SK-N-SH (cell line): Measurements from ENCODE around the gene CDK6. TPM values are rescaled to one million over a fixed set of nuclear protein-coding genes. Genes with fewer than 3 reads are reported as not detected.

Experiments used
- CTCF ChIA-PET: fragments of 300-600, 350-600 bp; formaldehyde crosslinking; extraction: SDS; loops from one replicate; lab custom pipeline; 2021; lab: Yijun Ruan, JAX
- POLR2A ChIA-PET: fragments of 350-600 bp; sonication (Branson Sonifier 250); formaldehyde crosslinking; extraction: SDS; loops from one replicate; lab custom pipeline; 2020; ENCODE audit warnings: antibody characterized with exemption, inconsistent platforms; lab: Yijun Ruan, JAX
- DNase-seq: peaks from one replicate; pipeline ENCODE4 v3.0.0; 2012
- H2AFZ ChIP-seq: fragments of 200-600 bp; sonication (generic); 2 replicates; pipeline ENCODE4 v1.8.1; 2016; ENCODE audit warnings: antibody characterized with exemption, mild to moderate bottlenecking, low read depth
- H3F3A ChIP-seq: fragments of 200-600 bp; sonication (generic); replicated peaks from 2 replicates; pipeline ENCODE3; 2016; ENCODE audit warnings: antibody characterized with exemption, mild to moderate bottlenecking; ENCODE audit not compliant: insufficient read depth
- H3K27ac ChIP-seq, 2 experiments: fragments of 200-500 bp in 1 of 2; fragments of 200-600 bp in 1 of 2; sonication (Bioruptor generic) in 1 of 2; sonication (generic), shearing (Covaris generic) in 1 of 2; 2 replicates each; pipeline versions ENCODE4 v1.5.1 to v1.6.1; 2014 to 2016; ENCODE audit warnings: low read depth in 2 of 2, inconsistent platforms in 1 of 2, low read length in 1 of 2, mild to moderate bottlenecking in 1 of 2, mixed read lengths in 1 of 2
- H3K27me3 ChIP-seq: fragments of 200-600 bp; sonication (generic), shearing (Covaris generic); 2 replicates; pipeline ENCODE4 v1.6.1; 2016; ENCODE audit warnings: mixed run types; ENCODE audit not compliant: insufficient read depth
- H3K36me3 ChIP-seq, 2 experiments: fragments of 200-500 bp in 1 of 2; fragments of 200-600 bp in 1 of 2; sonication (Bioruptor generic) in 1 of 2; sonication (generic) in 1 of 2; replicated peaks in 1 of 2; 2 replicates each; pipeline versions ENCODE3 to v1.5.1; 2014 to 2016; ENCODE audit warnings: low read length in 1 of 2, mild to moderate bottlenecking in 1 of 2; ENCODE audit not compliant: insufficient read depth in 2 of 2, control insufficient read depth in 1 of 2
- H3K4me1 ChIP-seq, 2 experiments: fragments of 200-500 bp in 1 of 2; fragments of 200-600 bp in 1 of 2; sonication (Bioruptor generic) in 1 of 2; sonication (generic), shearing (Covaris generic) in 1 of 2; 2 replicates each; pipeline versions ENCODE4 v1.5.1 to v1.6.1; 2014 to 2016; ENCODE audit warnings: low read depth in 1 of 2, low read length in 1 of 2, mixed run types in 1 of 2; ENCODE audit not compliant: insufficient read depth in 2 of 2, control insufficient read depth in 1 of 2
- H3K4me2 ChIP-seq: fragments of 200-600 bp; sonication (generic), shearing (Covaris generic); 2 replicates; pipeline ENCODE4 v1.6.1; 2017; ENCODE audit warnings: mixed run types
- H3K4me3 ChIP-seq, 2 experiments: fragments of 200-500 bp in 1 of 2; fragments of 200-600 bp in 1 of 2; sonication (Bioruptor generic) in 1 of 2; sonication (generic), shearing (Covaris generic) in 1 of 2; 2 replicates each; pipeline versions ENCODE4 v1.5.1 to v1.8.1; 2014 to 2016; ENCODE audit warnings: low read depth in 2 of 2, inconsistent platforms in 1 of 2, low read length in 1 of 2, mild to moderate bottlenecking in 1 of 2, mixed read lengths in 1 of 2, moderate library complexity in 1 of 2
- H3K79me2 ChIP-seq: fragments of 200-600 bp; sonication (generic); 2 replicates; pipeline ENCODE4 v1.8.1; 2017; ENCODE audit warnings: mild to moderate bottlenecking; ENCODE audit not compliant: insufficient read depth
- H3K9ac ChIP-seq: fragments of 200-600 bp; sonication (generic); 2 replicates; pipeline ENCODE4 v1.6.1; 2017; ENCODE audit warnings: mixed run types
- H3K9me2 ChIP-seq: fragments of 200-600 bp; sonication (generic); 2 replicates; pipeline ENCODE4 v1.6.1; 2017; ENCODE audit warnings: mixed run types
- H3K9me3 ChIP-seq: fragments of 200-600 bp; sonication (generic); 2 replicates; pipeline ENCODE4 v1.6.1; 2017; ENCODE audit warnings: mixed run types, mild to moderate bottlenecking, moderate library complexity
- H4K20me1 ChIP-seq: fragments of 200-600 bp; sonication (generic); 2 replicates; pipeline ENCODE4 v1.6.1; 2017; ENCODE audit warnings: mild to moderate bottlenecking, mixed run types; ENCODE audit not compliant: insufficient read depth
- FOSL2 ChIP-seq: IDR thresholded peaks from 2 replicates; pipeline ENCODE4 v1.4.0; 2012; ENCODE audit warnings: low read depth, mild to moderate bottlenecking, moderate library complexity, borderline replicate concordance
- FOXJ3 ChIP-seq: sonication (generic); formaldehyde crosslinking; IDR thresholded peaks from 2 replicates; pipeline ENCODE4 v1.5.1; 2020; ENCODE audit warnings: mild to moderate bottlenecking, missing genetic modification reagents
- MEF2A ChIP-seq: IDR thresholded peaks from 2 replicates; pipeline ENCODE4 v1.4.0; 2012; ENCODE audit warnings: low read depth, borderline replicate concordance
- NRF1 ChIP-seq: IDR thresholded peaks from 2 replicates; pipeline ENCODE4 v1.6.1; 2012; ENCODE audit warnings: low read depth, mild to moderate bottlenecking, low read length
- POLR2AphosphoS5 ChIP-seq: IDR thresholded peaks from 2 replicates; pipeline ENCODE4 v1.6.1; 2012; ENCODE audit warnings: low read depth, low read length
- RCOR1 ChIP-seq: fragments of 150-350 bp; IDR thresholded peaks from 2 replicates; pipeline ENCODE4 v1.6.1; 2017; ENCODE audit warnings: antibody characterized with exemption, low read length
- TCF12 ChIP-seq: IDR thresholded peaks from 2 replicates; pipeline ENCODE4 v1.4.0; 2012
- YY1 ChIP-seq: IDR thresholded peaks from 2 replicates; pipeline ENCODE4 v1.4.0; 2012; ENCODE audit warnings: low read depth, mild to moderate bottlenecking
- WGBS: methylation state at CpG from one replicate; pipeline ENCODE4 v1.1.6; 2017; ENCODE audit warnings: low lambda C conversion rate; 5-methylcytosine and 5-hydroxymethylcytosine counted together
- polyA plus RNA-seq, 3 experiments: library from polyadenylated mRNA; depleted of rRNA; stranded (reverse); fragments of >200 nt; gene quantifications; 2 replicates each; pipeline ENCODE4 v1.2.3, GENCODE V29; 2012
- TF ChIP-seq, protein P1 (sequence below): fragments of 200-600 bp; sonication (generic); IDR thresholded peaks from 2 replicates; pipeline ENCODE4 v1.6.1; 2017; ENCODE audit warnings: antibody characterized with exemption, mild to moderate bottlenecking, moderate library complexity

The CDK6 gene
- polyA plus RNA-seq, 1 of the 3 experiments (the other 2 are of a cell fraction): 30.3 TPM

DNA sequence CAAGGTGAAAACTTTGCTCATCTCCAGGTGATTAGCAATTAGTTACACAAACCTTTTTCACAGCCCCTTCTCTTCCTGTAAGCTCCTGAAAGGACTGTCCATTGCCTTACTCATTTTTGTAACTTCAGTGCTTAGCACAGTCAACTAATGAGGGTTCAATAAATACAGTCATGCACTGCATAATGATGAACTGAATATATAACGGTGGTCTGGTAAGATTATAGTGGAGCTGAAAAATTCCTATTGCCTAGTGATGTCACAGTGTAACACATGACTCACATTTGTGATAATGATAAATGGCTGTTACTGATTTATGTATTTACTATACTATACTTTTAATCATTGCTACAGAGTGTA is 233.3 kb downstream of the CDK6 start:
- Histone ChIP-seq H3K4me3 (no peak overlapping the region), H3K79me2 (peaks cover 8% of the 10 kb centered on the region; the same call in 1 of the 2 replicates), H3K9me2 (no peaks in the 10 kb centered on the region), H3K4me2 (no peak overlapping the region), H3K9ac (no peak overlapping the region), H3K4me1 (no peaks in the 10 kb centered on the region), H3K9me3 (no peaks in the 10 kb centered on the region), H3F3A (peaks cover 14% of the 10 kb centered on the region), H2AFZ (no peak overlapping the region), H3K27ac (no peak overlapping the region), H3K27me3 (no peaks in the 10 kb centered on the region), H4K20me1 (no peaks in the 10 kb centered on the region), H3K36me3 (peaks cover 32 to 39% of the 10 kb centered on the region in 2 experiments)
- DNase-seq: no peak
- WGBS: 90% methylated on average over 1 of the region's 1 CpG
- ChIA-PET POLR2A (no interaction called here), CTCF (interaction anchor here (0.6 to 5.3 kb wide), 7 partner anchors 9 to 53 kb away, joined by 3 to 36 read pairs (median 5); partner anchors contain the start of gene FAM133B)
- TF ChIP-seq YY1 (no peak), FOSL2 (no peak), NRF1 (no peak), FOXJ3 (no peak), TCF12 (no peak)
- TF ChIP-seq, all 33 proteins: peak for 0

DNA sequence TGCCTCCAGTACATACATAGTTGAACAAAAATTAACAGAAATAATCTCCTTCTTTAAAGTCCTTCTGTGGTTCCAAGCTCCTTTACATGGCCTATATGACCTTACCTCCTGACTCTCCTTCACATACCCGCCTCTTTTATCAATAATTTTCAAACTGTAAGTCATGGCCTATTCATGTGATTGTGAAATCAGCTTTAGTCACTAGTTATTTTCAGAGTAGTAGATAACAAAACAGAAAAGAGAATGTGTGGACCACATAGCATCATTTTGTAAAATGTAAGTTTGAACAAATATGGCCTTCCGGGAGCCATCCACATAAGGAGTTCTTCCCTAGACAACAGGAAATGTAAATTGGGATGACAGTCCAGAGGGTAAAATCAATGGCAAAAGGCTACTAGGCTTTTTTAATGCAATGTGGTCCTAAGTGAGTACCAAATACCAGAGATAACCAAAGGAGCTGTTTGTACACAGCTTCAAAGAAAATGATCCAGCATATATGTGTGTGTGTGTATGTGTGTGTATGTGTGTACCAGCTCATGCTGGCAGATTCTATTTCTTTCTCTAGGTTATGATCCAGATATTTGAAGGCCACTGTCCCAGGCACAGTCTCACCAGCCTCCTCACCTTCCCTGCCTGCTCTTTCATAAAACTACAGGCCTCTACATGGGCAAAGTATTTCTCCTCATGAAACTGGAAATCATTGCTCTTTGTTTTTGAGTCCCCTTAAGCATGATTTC is 233.9 kb downstream of the CDK6 start:
- ChIA-PET POLR2A (no interaction called here), CTCF (interaction anchor here (1.1 to 5.3 kb wide), 6 partner anchors 8 to 31 kb away, joined by 3 to 36 read pairs (median 9); partner anchors contain the start of gene FAM133B)
- Histone ChIP-seq H3K4me2 (no peak overlapping the region), H3K27me3 (no peaks in the 10 kb centered on the region), H3K9me2 (no peaks in the 10 kb centered on the region), H3K79me2 (peaks cover 3% of the 10 kb centered on the region; the same call in 1 of the 2 replicates), H3K4me1 (no peaks in the 10 kb centered on the region), H3K9ac (no peak overlapping the region), H3K27ac (no peak overlapping the region), H3K9me3 (no peaks in the 10 kb centered on the region), H3K4me3 (no peak overlapping the region), H2AFZ (no peak overlapping the region), H3K36me3 (peaks cover 27 to 34% of the 10 kb centered on the region in 2 experiments), H3F3A (peaks cover 14% of the 10 kb centered on the region), H4K20me1 (no peaks in the 10 kb centered on the region)
- DNase-seq: no peak
- 95% methylated on average over 2 of the region's 2 CpGs for WGBS
- TF ChIP-seq TCF12 (no peak), POLR2AphosphoS5 (peak; percentile 63; the same call in 1 of the 2 replicates)

DNA sequence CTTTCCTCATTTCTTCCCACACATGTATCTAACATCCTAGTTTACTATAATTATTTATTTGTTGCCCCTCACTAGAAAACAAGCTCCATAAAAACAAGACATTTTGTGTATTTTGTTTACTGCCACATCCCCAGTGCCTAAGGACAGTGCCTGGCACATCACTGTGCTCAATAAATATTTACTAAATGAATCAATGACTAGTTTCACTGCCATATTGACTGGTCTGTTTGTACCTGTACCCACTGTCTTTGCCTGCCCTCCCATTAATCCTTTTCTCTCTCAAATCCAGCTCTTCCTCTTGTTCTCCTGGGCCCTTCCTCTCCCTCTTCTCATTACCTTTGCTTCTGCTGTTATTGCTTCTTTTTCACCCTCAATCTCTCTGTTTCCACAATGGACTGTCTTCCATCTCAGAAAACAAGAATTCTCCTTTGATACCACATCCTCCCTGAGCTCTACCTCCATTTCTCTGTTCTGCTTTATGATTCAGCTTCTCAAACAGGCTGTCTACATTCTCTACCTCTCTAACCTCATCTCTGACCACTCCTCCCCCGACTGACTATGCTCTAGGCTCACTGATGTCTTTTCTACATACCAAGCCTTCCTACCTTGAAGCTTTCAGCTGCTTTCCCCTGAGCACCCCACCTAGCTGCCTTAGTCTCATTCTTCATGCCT is 237.9 kb downstream of the CDK6 start:
- 7% methylated on average over 1 of the region's 1 CpG for WGBS

More for the DNA sequence above, 237.9 kb downstream of the CDK6 start:
- H3K36me3 ChIP-seq: peaks cover 0 to 2% of the 10 kb centered on the region in 2 experiments
- H3F3A ChIP-seq: peaks cover 12% of the 10 kb centered on the region
- no peak overlapping the region for H3K9ac ChIP-seq
- no peaks in the 10 kb centered on the region for H4K20me1 ChIP-seq
- POLR2A ChIA-PET: no interaction called here
- H3K9me2 ChIP-seq: no peaks in the 10 kb centered on the region
- no peak overlapping the region for H3K4me2 ChIP-seq
- no peak overlapping the region for H3K27ac ChIP-seq
- H3K27me3 ChIP-seq: no peaks in the 10 kb centered on the region
- TF ChIP-seq, protein P1, sequence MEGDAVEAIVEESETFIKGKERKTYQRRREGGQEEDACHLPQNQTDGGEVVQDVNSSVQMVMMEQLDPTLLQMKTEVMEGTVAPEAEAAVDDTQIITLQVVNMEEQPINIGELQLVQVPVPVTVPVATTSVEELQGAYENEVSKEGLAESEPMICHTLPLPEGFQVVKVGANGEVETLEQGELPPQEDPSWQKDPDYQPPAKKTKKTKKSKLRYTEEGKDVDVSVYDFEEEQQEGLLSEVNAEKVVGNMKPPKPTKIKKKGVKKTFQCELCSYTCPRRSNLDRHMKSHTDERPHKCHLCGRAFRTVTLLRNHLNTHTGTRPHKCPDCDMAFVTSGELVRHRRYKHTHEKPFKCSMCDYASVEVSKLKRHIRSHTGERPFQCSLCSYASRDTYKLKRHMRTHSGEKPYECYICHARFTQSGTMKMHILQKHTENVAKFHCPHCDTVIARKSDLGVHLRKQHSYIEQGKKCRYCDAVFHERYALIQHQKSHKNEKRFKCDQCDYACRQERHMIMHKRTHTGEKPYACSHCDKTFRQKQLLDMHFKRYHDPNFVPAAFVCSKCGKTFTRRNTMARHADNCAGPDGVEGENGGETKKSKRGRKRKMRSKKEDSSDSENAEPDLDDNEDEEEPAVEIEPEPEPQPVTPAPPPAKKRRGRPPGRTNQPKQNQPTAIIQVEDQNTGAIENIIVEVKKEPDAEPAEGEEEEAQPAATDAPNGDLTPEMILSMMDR: no peak
- TF ChIP-seq MEF2A (no peak), RCOR1 (no peak)
- TF ChIP-seq, all 33 proteins: peak for 0
- Histone ChIP-seq H3K79me2 (no peaks in the 10 kb centered on the region), H3K9me3 (no peaks in the 10 kb centered on the region), H3K4me3 (no peak overlapping the region), H2AFZ (no peak overlapping the region), H3K4me1 (peaks cover 0 to 8% of the 10 kb centered on the region in 2 experiments; a peak in 1 of 4 replicates)
- DNase-seq: no peak
- CTCF ChIA-PET: interaction anchor here (0.8 to 10.5 kb wide), 5 partner anchors 8 to 234 kb away, joined by 3 to 126 read pairs (median 4); no protein-coding TSS in a partner anchor
